A673 (cell line): ENCODE measurements around the gene MAP4.

ENCODE experiments used
- EZH2 ChIP-seq: fragments of 200-600 bp; sonication (generic); IDR thresholded peaks from 2 replicates; pipeline ENCODE4 v1.6.1; 2017; ENCODE audit warnings: borderline replicate concordance, low read depth, mild to moderate bottlenecking, mixed read lengths, antibody characterized with exemption, low read length; ENCODE audit not compliant: poor library complexity, severe bottlenecking
- TF ChIP-seq, protein P1 (sequence below): fragments of 300-800, 200-600 bp; sonication (generic); conservative IDR thresholded peaks from 2 replicates; pipeline ENCODE4 v1.5.1; 2017; ENCODE audit warnings: low read depth, mild to moderate bottlenecking, antibody characterized with exemption, low read length, moderate library complexity, mixed read lengths

DNA sequence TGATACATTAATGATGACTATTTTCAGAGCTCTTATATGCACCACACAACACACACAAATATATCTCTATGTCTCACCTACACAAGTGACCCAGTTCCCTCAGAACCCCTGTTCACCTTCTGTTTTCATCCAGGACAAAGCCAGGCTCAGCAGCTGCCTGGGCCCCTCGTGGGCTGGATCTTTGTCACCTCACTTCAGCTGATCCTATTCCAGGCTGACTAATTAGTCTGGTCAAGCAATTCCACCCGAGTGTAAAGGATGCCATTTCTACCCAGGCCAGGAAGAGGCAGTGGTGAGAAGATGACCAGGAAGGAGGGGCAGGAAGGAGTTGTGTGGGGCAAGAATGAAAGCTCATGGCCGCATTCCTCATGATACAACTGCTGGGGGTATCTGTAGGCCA is 151.0 kb downstream of the MAP4 start:
- TF ChIP-seq, protein P1, sequence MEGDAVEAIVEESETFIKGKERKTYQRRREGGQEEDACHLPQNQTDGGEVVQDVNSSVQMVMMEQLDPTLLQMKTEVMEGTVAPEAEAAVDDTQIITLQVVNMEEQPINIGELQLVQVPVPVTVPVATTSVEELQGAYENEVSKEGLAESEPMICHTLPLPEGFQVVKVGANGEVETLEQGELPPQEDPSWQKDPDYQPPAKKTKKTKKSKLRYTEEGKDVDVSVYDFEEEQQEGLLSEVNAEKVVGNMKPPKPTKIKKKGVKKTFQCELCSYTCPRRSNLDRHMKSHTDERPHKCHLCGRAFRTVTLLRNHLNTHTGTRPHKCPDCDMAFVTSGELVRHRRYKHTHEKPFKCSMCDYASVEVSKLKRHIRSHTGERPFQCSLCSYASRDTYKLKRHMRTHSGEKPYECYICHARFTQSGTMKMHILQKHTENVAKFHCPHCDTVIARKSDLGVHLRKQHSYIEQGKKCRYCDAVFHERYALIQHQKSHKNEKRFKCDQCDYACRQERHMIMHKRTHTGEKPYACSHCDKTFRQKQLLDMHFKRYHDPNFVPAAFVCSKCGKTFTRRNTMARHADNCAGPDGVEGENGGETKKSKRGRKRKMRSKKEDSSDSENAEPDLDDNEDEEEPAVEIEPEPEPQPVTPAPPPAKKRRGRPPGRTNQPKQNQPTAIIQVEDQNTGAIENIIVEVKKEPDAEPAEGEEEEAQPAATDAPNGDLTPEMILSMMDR = no peak
- TF ChIP-seq EZH2 = no peak
